Hematopoietic multipotent progenitor cell treated with erythropoietin and hydrocortisone succinate and interleukin-3 and kit ligand, for 17 days (in vitro differentiated cells): ENCODE results near the gene OR11H7.
"Not testable (repeated sequence)": the region's sequence is repeated elsewhere in the genome, so short reads cannot be mapped to it uniquely, and the experiment has no call there.

Source experiments
- DNase-seq: peaks from one replicate; pipeline ENCODE4 v3.0.0-alpha.2; 2015; ENCODE audit warnings: low spot score

Gene OR11H7

GRCh38 chr14:20278414-20278813 is 49.6 kb downstream of the OR11H7 start:
- no peak for DNase-seq

GRCh38 chr14:20280265-20280664 is 51.5 kb downstream of the OR11H7 start:
- not testable (repeated sequence) for DNase-seq
